ENCODE results near the gene CCDC71.

Gene CCDC71

DNA sequence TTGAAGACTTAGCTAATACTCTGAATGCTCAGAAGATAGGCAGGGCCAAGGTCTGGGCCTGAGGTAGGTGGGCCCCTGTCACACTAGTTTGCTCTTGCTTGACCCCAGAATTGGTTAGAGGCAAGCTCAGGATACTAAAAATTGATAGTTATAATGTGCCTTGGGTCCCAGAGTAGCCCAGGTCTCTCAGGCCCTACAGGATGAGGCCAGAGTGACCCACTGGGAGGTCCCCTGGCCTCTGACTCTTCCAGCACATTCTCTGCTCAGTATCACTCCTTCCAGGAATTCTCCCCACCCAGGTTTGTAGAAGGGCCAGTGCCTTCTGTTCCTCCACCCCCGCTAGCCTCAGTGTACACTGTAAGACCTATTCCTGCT, 4.6 kb upstream of the CCDC71 start:
- no peaks in the 10 kb centered on the region for H3K9me3 ChIP-seq (ENCODE audit: control insufficient read depth, low read length)
- WGBS, 2 experiments (ENCODE audit: insufficient coverage in 2 of 2): 0 to 13% methylated on average over 1 of the region's 1 CpG
- peak overlapping the region; percentile 61 for H3K27ac ChIP-seq (ENCODE audit: low read depth, low read length, severe bottlenecking)
- H3K4me1 ChIP-seq (ENCODE audit: control insufficient read depth, insufficient read depth, low read length, poor library complexity, severe bottlenecking): peaks cover 21% of the 10 kb centered on the region
- H3K36me3 ChIP-seq (ENCODE audit: control insufficient read depth, insufficient read depth, low read length): peaks cover 19% of the 10 kb centered on the region
- H3K4me3 ChIP-seq (ENCODE audit: extremely low read depth, insufficient read depth, low read length, poor library complexity, severe bottlenecking): peak overlapping the region; percentile 85

DNA sequence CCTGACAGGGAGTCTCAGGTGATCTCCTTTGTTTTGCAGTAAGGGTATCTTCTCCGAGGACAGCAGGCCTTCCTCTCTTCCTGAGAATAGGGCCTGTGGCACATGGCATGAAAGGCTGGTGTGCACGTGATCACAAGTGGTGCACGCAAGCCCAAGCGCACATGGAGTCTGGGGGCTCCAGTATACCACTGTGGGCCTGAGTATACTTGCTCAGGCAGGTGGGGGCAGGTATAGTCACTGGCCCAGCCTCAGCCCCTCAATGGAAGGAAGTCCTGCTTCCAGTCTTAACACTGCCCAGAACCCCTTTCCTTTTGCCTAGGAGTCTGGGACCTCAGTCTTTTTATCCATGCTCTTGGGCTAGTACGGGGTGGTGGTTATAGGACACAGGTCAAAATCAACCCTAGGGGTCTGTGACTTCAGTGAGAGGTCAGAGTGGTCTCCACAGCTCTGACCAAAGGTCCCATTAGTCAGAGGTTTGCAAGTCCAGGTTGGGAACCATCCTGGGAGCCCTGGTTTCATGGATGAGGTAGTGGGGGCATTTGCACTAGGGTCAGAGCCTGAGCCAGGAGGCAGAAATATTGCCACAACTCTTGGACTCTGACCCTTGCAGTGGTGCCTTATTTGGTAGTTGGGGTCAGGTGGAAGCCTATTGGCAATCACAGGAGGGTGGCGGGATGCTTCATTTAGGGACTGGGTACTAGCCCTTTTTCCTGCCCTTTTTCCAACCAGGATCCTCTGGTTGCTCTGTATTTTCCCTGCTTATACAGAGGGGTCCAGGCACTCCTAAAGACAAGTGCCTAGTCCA, 823 bp upstream of the CCDC71 start:
- Histone ChIP-seq H3K4me3 (ENCODE audit: extremely low read depth, insufficient read depth, low read length, poor library complexity, severe bottlenecking) (peak overlapping the region; percentile 81), H3K27ac (ENCODE audit: low read depth, low read length, severe bottlenecking) (no peak overlapping the region), H3K4me1 (ENCODE audit: control insufficient read depth, insufficient read depth, low read length, poor library complexity, severe bottlenecking) (no peaks in the 10 kb centered on the region), H3K36me3 (ENCODE audit: control insufficient read depth, insufficient read depth, low read length) (peaks cover 33% of the 10 kb centered on the region), H3K9me3 (ENCODE audit: control insufficient read depth, low read length) (no peaks in the 10 kb centered on the region)
- WGBS, 2 experiments (ENCODE audit: insufficient coverage in 2 of 2): 85 to 92% methylated on average over 5 to 6 of the region's 6 CpGs

GRCh38 chr3:49164983-49165720, 979 bp downstream of the CCDC71 start:
- Histone ChIP-seq H3K4me3 (ENCODE audit: extremely low read depth, insufficient read depth, low read length, poor library complexity, severe bottlenecking) (peak overlapping the region; percentile 81), H3K9me3 (ENCODE audit: control insufficient read depth, low read length) (no peaks in the 10 kb centered on the region), H3K36me3 (ENCODE audit: control insufficient read depth, insufficient read depth, low read length) (peaks cover 34% of the 10 kb centered on the region), H3K27ac (ENCODE audit: low read depth, low read length, severe bottlenecking) (peak overlapping the region; percentile 53), H3K4me1 (ENCODE audit: control insufficient read depth, insufficient read depth, low read length, poor library complexity, severe bottlenecking) (no peaks in the 10 kb centered on the region)
- 46 to 49% methylated on average over 5 of the region's 6 CpGs for WGBS, 2 experiments (ENCODE audit: insufficient coverage in 2 of 2)

DNA sequence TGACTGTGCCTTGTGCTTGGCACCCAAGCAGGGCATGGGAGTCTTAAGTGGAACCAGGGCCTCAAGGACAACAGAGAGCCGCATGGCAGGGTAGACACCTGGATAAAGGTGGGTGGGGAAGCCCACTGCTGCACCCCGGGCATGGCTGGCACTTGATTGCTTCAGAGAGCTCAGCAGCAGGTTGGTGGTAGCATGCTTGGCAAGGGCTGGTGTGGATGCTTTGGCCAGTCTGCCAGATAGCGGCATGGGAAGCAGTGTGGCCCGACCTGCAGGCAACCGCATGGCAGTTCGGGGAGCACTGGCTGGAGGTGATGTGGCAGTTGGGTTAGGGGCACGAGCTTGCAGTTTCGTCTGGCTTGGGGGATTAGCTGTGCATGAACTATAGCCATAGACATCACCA, 2.5 kb downstream of the CCDC71 start:
- H3K27ac ChIP-seq (ENCODE audit: low read depth, low read length, severe bottlenecking): no peak overlapping the region
- 97 to 100% methylated on average over 8 of the region's 8 CpGs for WGBS, 2 experiments (ENCODE audit: insufficient coverage in 2 of 2)
- no peaks in the 10 kb centered on the region for H3K9me3 ChIP-seq (ENCODE audit: control insufficient read depth, low read length)
- no peaks in the 10 kb centered on the region for H3K4me1 ChIP-seq (ENCODE audit: control insufficient read depth, insufficient read depth, low read length, poor library complexity, severe bottlenecking)
- H3K36me3 ChIP-seq (ENCODE audit: control insufficient read depth, insufficient read depth, low read length): peaks cover 34% of the 10 kb centered on the region
- no peak overlapping the region for H3K4me3 ChIP-seq (ENCODE audit: extremely low read depth, insufficient read depth, low read length, poor library complexity, severe bottlenecking)

- Histone ChIP-seq H3K36me3 (ENCODE audit: control insufficient read depth, insufficient read depth, low read length) (peaks cover 34% of the 10 kb centered on the region), H3K4me3 (ENCODE audit: extremely low read depth, insufficient read depth, low read length, poor library complexity, severe bottlenecking) (no peak overlapping the region), H3K27ac (ENCODE audit: low read depth, low read length, severe bottlenecking) (no peak overlapping the region), H3K4me1 (ENCODE audit: control insufficient read depth, insufficient read depth, low read length, poor library complexity, severe bottlenecking) (no peaks in the 10 kb centered on the region), H3K9me3 (ENCODE audit: control insufficient read depth, low read length) (no peaks in the 10 kb centered on the region)
- WGBS, 2 experiments (ENCODE audit: insufficient coverage in 2 of 2): 97% methylated on average over 21 of the region's 21 CpGs
Observed at GRCh38 chr3:49162751-49163419, 3.2 kb downstream of the CCDC71 start.

DNA sequence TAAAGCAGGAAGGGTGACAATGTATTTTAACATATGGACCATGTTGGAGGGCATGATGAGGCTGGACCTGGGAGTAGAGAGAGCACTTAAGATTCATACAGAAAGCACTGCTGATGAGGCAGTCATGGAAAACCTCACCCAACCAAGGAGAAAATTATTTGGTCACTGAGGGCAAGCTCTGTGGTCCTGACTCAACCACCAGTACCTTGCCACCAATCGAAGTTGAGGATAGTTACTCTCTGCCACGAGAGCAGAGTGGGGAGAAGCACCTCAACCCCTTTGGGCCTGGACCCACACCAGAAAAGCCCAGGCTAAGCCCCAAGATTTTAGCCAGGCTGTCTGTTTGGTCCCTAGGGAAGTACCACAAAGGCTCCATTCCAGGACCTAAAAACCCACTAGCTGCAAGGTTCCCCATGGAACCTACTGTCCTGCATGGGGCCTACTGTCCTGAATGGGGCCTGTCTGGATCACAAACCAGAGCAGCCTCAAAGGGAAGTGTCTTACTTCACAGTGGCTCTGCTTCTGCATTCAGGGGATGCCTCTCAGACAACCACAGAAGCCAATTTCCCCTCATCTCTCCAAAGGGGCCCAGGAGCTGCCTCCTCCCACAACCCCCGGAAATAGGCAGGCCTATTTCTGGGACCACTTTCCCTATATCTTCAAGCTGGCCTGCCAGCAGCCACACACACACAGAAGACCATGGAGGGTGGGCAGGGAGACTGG, 4.2 kb downstream of the CCDC71 start:
- WGBS, 2 experiments (ENCODE audit: insufficient coverage in 2 of 2): 100% methylated on average over 2 of the region's 3 CpGs
- Histone ChIP-seq H3K36me3 (ENCODE audit: control insufficient read depth, insufficient read depth, low read length) (peaks cover 34% of the 10 kb centered on the region), H3K9me3 (ENCODE audit: control insufficient read depth, low read length) (no peaks in the 10 kb centered on the region), H3K4me1 (ENCODE audit: control insufficient read depth, insufficient read depth, low read length, poor library complexity, severe bottlenecking) (no peaks in the 10 kb centered on the region), H3K4me3 (ENCODE audit: extremely low read depth, insufficient read depth, low read length, poor library complexity, severe bottlenecking) (no peak overlapping the region), H3K27ac (ENCODE audit: low read depth, low read length, severe bottlenecking) (no peak overlapping the region)

GRCh38 chr3:49161197-49161596, 4.9 kb downstream of the CCDC71 start:
- no peaks in the 10 kb centered on the region for H3K9me3 ChIP-seq (ENCODE audit: control insufficient read depth, low read length)
- no peaks in the 10 kb centered on the region for H3K4me1 ChIP-seq (ENCODE audit: control insufficient read depth, insufficient read depth, low read length, poor library complexity, severe bottlenecking)
- WGBS, 2 experiments (ENCODE audit: insufficient coverage in 2 of 2): 83 to 100% methylated on average over 1 to 2 of the region's 2 CpGs
- H3K36me3 ChIP-seq (ENCODE audit: control insufficient read depth, insufficient read depth, low read length): peaks cover 34% of the 10 kb centered on the region
- H3K4me3 ChIP-seq (ENCODE audit: extremely low read depth, insufficient read depth, low read length, poor library complexity, severe bottlenecking): no peak overlapping the region
- no peak overlapping the region for H3K27ac ChIP-seq (ENCODE audit: low read depth, low read length, severe bottlenecking)

- 85 to 100% methylated on average over 1 to 2 of the region's 2 CpGs for WGBS, 2 experiments (ENCODE audit: insufficient coverage in 2 of 2)
Observed at GRCh38 chr3:49158792-49159191, 7.3 kb downstream of the CCDC71 start.

DNA sequence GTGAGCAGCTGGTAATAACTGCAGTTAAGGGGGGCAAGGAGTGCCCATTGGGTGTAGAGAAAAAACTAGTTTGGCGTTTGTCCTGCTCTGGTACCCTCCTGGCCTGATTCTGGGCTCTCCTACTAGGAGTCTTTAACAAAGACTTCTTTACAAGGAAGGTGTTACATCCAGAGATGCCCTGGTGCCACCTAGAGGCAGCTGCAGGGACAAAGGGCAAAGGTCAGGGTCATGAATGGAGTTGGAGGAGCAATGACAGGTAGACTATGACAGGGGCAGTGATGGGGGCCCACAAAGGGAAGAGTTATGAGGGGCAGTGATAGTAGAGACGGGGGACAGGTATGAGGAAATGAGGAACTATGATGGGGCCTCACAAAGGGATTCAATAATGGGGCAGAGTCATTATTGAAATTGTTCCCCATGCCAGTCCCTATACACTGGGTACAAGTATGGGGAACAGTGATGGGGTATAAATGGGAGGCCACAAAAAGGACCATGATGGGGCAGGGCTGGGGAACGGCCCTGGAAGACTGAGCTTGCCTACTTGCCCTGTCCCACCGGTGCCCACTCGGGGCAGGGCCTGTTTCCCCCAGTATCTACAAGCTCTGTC, 7.9 kb downstream of the CCDC71 start:
- H3K4me3 ChIP-seq (ENCODE audit: extremely low read depth, insufficient read depth, low read length, poor library complexity, severe bottlenecking): no peak overlapping the region
- no peak overlapping the region for H3K27ac ChIP-seq (ENCODE audit: low read depth, low read length, severe bottlenecking)
- H3K4me1 ChIP-seq (ENCODE audit: control insufficient read depth, insufficient read depth, low read length, poor library complexity, severe bottlenecking): no peaks in the 10 kb centered on the region
- H3K9me3 ChIP-seq (ENCODE audit: control insufficient read depth, low read length): no peaks in the 10 kb centered on the region
- 36 to 78% methylated on average over 4 of the region's 5 CpGs for WGBS, 2 experiments (ENCODE audit: insufficient coverage in 2 of 2)
- peaks cover 13% of the 10 kb centered on the region for H3K36me3 ChIP-seq (ENCODE audit: control insufficient read depth, insufficient read depth, low read length)

More at GRCh38 chr3:49158792-49159191, 7.3 kb downstream of the CCDC71 start:
- Histone ChIP-seq H3K27ac (ENCODE audit: low read depth, low read length, severe bottlenecking) (no peak overlapping the region), H3K9me3 (ENCODE audit: control insufficient read depth, low read length) (no peaks in the 10 kb centered on the region), H3K36me3 (ENCODE audit: control insufficient read depth, insufficient read depth, low read length) (peaks cover 19% of the 10 kb centered on the region), H3K4me1 (ENCODE audit: control insufficient read depth, insufficient read depth, low read length, poor library complexity, severe bottlenecking) (no peaks in the 10 kb centered on the region), H3K4me3 (ENCODE audit: extremely low read depth, insufficient read depth, low read length, poor library complexity, severe bottlenecking) (no peak overlapping the region)

DNA sequence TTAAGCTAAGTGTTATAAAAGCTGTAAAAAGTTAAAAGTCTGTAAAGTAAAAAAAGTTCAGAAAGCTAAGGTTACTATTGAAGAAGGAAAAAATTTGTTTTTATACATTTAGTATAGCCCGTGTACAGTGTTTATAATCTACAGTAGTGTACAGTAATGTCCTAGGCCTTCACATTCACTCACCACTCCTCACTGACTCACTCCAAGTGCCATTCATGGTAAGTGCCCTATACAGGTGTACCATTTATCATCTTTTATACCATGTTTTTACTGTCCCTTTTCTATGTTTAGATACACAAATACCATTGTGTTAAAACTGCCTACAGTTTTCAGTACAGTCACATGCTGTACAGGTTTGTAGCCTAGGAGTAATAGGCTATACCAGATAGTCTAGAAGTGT, 8.8 kb downstream of the CCDC71 start:
- H3K4me3 ChIP-seq (ENCODE audit: extremely low read depth, insufficient read depth, low read length, poor library complexity, severe bottlenecking): no peak overlapping the region
- no CpG with 5 or more reads among the region's 1 CpG for WGBS, 2 experiments (ENCODE audit: insufficient coverage in 2 of 2)
- no peaks in the 10 kb centered on the region for H3K9me3 ChIP-seq (ENCODE audit: control insufficient read depth, low read length)
- H3K27ac ChIP-seq (ENCODE audit: low read depth, low read length, severe bottlenecking): no peak overlapping the region
- H3K4me1 ChIP-seq (ENCODE audit: control insufficient read depth, insufficient read depth, low read length, poor library complexity, severe bottlenecking): no peaks in the 10 kb centered on the region
- peaks cover 4% of the 10 kb centered on the region for H3K36me3 ChIP-seq (ENCODE audit: control insufficient read depth, insufficient read depth, low read length)
